ENCODE data around the gene ATXN8OS. TPM values are rescaled to one million over a fixed set of nuclear protein-coding genes. Genes with fewer than 3 reads are reported as not detected.

Gene ATXN8OS
- total RNA-seq, 2 donors from 2014 or later, result not detected

DNA sequence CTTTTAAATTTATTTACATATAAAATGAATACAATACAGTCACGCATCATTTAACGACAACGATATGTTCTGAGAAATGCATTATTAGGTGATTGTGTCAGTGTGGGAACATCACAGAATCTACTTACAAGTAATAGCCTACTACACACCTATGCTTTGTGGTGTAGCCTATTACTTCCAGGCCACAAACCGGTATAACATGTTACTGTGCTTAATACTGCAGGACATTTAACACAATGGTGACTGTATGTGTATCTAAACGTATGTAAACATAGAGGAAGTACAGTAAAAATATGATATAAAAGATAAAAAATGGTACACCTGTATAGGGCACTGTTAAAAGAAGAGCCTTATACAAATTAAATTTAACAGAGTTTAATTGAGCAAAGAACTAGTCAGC is 63.1 kb downstream of the ATXN8OS start:
- Mint-ChIP-seq H3K27ac (no peak overlapping the region), H3K27me3 (no peaks in the 10 kb centered on the region), H3K36me3 (ENCODE audit: low read depth) (no peaks in the 10 kb centered on the region), H3K9me3 (peaks cover 8% of the 10 kb centered on the region), H3K4me3 (no peak overlapping the region), H3K4me1 (no peaks in the 10 kb centered on the region)
- no peak for ATAC-seq (replicated peaks)

DNA sequence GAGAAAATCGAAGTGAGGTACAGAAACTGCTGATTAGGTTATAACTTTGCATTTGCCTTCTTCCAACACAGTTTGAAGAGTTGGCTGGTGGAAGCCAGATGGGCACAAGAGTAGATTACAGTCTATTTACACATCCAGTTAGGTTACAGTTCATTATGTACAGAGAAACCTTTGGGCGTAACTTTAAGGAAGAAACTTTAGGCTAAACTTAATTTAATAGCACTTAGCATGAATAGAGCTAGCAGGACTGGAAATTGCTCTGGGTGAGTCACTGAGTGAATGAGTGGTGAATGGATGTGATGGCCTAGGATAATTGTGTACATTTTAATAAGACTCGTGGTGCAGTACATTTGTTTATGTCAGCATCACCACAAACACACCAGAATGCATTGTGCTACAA is 63.5 kb downstream of the ATXN8OS start:
- H3K27ac Mint-ChIP-seq, result no peak overlapping the region
- no peak overlapping the region for H3K4me3 Mint-ChIP-seq
- no peaks in the 10 kb centered on the region for H3K36me3 Mint-ChIP-seq (ENCODE audit: low read depth)
- H3K4me1 Mint-ChIP-seq, result no peaks in the 10 kb centered on the region
- H3K9me3 Mint-ChIP-seq, result peaks cover 8% of the 10 kb centered on the region
- H3K27me3 Mint-ChIP-seq, result no peaks in the 10 kb centered on the region
- no peak for ATAC-seq (replicated peaks)

DNA sequence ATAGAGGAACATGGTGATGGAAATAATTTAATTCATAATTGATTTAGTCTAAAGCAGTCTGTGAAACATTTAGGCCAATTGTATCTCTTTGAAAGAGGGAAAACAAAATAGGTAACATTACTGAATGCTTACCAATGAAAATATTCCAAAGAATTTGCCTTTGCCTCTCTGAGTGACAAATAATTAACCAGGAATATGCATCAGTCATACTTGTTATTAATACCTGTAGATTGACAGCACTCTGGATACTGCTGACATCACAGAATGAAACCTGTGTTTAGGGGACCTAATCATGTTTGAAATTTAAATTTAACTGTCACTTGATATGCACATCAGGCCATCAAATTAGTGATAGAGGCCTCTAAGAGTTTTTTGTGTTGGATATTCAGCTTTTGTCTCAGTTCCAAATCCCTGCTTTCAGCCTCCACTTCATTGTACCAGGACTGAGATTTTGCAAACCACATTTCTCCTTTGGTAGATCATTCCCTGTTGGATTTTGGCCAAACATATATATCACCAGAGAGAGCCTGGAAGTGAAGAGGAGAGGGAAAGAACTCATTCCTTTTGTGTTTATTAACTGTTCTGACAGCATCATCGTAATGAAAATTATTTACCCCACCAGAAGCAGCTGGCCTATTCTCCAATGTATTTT is 65.4 kb downstream of the ATXN8OS start:
- H3K27me3 Mint-ChIP-seq, result no peaks in the 10 kb centered on the region
- no peaks in the 10 kb centered on the region for H3K4me1 Mint-ChIP-seq
- no peak for ATAC-seq (replicated peaks)
- peaks cover 11% of the 10 kb centered on the region for H3K9me3 Mint-ChIP-seq
- no peaks in the 10 kb centered on the region for H3K36me3 Mint-ChIP-seq (ENCODE audit: low read depth)
- H3K4me3 Mint-ChIP-seq, result no peak overlapping the region
- no peak overlapping the region for H3K27ac Mint-ChIP-seq

DNA sequence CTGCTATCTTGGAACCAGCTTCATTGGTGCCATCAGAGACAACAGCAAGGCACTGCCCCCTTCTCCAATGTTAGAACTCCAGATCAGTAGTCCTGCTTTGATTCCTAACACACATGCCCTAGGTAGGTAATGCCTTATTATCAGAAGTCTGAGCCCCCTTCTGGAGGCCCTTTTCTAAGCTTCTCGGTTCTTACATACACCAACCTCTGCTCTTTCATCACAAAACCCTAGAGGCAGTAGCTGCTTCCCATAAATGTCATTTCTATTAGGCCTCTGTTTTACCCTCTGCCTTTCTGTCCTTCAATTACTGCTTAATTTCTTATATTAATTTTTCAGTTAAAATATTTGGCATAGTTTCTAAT is 66.0 kb downstream of the ATXN8OS start:
- H3K4me3 Mint-ChIP-seq, result no peak overlapping the region
- no peaks in the 10 kb centered on the region for H3K4me1 Mint-ChIP-seq
- H3K27ac Mint-ChIP-seq, result no peak overlapping the region
- no peaks in the 10 kb centered on the region for H3K27me3 Mint-ChIP-seq
- no peaks in the 10 kb centered on the region for H3K36me3 Mint-ChIP-seq (ENCODE audit: low read depth)
- H3K9me3 Mint-ChIP-seq, result peaks cover 11% of the 10 kb centered on the region
- no peak for ATAC-seq (replicated peaks)

DNA sequence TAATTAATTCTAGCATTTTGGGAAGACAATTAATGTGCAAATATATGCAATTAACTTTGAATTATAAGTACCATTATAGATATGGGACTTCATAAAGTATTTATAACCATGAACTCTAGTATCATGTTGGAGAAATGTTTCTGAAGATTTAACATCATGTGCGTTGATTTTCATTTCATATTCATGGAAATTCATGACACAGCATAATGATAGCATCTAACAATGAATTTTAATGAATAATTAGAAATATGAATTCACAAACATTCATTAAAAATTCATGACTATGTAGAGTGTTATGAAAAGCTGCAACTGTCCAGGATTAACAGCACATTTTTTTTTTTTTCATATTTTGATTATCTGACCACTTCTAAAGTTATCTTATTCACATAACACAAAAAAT is 70.7 kb downstream of the ATXN8OS start:
- ATAC-seq (replicated peaks), result no peak
- H3K4me1 Mint-ChIP-seq, result no peaks in the 10 kb centered on the region

More for the DNA sequence above, 70.7 kb downstream of the ATXN8OS start:
- H3K27me3 Mint-ChIP-seq, result no peaks in the 10 kb centered on the region
- H3K36me3 Mint-ChIP-seq (ENCODE audit: low read depth), result no peaks in the 10 kb centered on the region
- no peak overlapping the region for H3K4me3 Mint-ChIP-seq
- H3K9me3 Mint-ChIP-seq, result peaks cover 10% of the 10 kb centered on the region
- H3K27ac Mint-ChIP-seq, result no peak overlapping the region

Other genes with a start within 250 kb of the ATXN8OS start
- gene KLHL1, start 626 bp downstream of the ATXN8OS start, total RNA-seq, result not detected